GM19463 (cell line): ENCODE measurements around the gene COA3.

Source experiments
- ATAC-seq: cut with Tn5 transposase; IDR thresholded peaks from one replicate; pipeline ENCODE4 v1.9.1; 2021; ENCODE audit warnings: mild to moderate bottlenecking, moderate library complexity; ENCODE audit not compliant: unreplicated experiment

The COA3 gene, protein sequence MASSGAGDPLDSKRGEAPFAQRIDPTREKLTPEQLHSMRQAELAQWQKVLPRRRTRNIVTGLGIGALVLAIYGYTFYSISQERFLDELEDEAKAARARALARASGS

DNA sequence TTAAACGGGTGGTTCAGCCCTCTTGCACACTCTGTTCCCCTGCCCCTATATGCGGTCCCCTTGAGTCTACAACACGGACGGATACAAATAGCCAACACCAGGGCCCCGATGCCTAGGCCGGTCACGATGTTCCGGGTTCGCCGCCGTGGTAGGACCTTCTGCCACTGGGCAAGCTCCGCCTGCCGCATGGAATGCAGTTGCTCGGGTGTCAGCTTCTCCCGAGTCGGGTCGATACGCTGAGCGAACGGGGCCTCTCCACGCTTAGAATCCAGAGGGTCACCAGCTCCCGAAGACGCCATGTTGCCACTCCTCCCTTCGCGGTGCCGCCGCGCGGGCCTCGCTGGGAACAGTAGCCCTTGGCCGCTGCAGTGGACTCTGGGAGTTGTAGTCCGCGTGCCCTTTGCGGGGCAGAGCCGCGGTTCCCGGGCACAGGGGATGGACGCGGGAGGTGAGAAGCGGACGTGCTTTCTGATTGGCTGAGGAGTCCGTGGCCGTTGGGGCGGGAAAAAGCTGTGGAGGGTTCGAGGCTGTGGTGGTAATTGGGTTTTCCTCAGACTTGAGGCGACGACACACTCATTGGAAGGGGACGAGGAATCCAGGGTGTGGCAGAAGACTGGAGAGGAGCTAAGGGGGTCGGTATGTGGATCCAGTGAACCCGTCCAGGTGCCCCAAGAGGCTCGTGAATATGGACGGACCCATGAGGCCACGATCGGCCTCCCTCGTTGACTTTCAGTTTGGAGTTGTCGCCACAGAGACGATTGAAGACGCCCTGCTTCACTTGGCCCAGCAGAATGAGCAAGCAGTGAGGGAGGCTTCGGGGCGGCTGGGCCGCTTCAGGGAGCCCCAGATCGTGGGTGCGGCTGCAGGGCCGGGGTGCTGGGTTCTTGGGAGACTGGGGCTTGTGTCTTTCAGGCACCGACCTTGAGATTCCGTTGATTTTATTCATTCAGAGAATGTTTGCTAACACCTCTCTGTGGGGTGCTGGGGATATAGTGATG, at the start of gene COA3, which contains the start of gene CNTD1:
COA3 (minus strand) TSS at position 322 of the 998 bp plus-strand sequence; CDS start at position 299, 23 bp downstream.
CNTD1 (plus strand) TSS at position 479 of the 998 bp plus-strand sequence; CDS start at position 686, 207 bp downstream.
- peak; percentile 93 for ATAC-seq

DNA sequence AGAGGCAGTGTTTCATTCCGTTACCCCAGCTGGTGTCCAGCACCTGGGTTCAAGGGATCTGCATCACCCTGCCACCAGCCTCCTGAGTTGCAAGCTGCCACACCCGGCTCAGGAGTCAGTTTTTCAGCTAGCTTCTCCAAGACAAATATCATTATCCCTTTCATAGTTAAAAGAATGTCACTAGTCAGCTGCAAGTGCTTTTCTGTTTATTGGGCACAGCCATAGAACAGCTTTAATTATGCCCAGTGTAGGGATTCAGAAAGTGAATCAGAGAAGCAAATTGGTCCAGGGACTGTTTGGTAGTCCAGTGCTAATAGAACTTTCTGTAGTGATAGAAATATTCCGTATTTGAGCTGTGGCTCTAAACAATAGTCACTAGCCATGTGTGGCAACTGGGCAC, 49.6 kb upstream of the COA3 start:
- no peak for ATAC-seq

DNA sequence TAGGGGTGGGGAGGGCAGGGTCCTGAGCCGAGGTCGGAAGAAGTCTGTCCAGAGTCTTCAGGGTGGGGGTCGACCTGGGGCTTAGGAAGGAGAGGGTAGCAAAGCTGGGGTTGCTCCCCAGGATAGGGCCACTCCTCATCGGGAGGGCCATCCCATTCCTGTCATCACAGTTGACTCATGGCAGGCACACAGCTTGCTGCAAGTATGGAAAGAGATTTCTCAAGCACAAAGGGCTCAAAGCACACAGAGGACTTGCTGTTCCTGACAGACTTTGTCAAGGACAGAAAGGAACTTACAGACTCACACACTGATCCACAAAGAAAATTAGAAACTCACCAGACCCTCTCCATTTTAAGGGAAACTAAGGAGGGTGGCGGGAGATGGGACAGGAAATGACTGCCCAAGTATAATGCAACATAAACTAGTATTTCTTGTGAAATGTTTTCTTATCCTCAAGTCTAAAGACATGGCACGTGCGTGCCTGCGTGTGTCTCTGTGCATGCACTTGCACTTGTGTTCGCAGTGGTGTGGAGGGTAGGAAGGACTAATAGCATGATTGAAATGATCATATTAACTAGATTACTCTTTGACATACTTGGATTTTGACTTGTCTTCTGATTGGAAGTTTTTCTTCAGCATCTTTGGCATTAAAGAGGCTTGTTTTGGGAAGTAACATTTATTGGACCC, 48.2 kb upstream of the COA3 start:
- no peak for ATAC-seq

DNA sequence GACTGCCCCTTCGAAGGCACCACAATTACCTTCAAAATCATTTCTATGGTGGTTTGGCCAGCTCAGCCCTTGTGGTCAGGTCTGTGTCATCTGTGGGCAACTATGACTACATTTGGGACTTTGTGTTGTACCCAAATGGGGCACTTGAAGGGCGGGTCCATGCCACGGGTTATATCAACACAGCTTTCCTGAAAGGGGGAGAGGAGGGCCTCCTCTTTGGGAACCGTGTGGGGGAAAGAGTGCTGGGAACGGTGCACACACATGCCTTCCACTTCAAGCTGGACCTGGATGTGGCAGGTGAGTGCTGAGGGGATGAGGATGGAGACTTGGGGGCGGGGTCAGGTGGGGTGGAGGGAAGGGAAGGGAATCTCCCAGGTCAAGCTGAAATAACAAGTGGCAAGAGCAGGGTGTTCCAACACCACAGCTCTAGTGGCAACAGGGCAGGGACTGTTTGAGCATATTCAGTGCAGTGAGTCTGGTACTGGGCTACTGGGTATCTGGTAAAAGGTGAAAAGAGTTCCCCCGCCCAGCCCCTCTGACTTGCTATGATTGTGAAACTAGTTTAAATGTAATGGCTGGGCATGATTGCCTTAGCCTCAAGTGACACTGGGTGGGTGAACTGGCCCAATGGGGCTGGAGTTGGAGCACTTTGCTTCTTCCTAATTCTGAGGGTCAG, 47.6 kb upstream of the COA3 start:
- ATAC-seq = no peak

DNA sequence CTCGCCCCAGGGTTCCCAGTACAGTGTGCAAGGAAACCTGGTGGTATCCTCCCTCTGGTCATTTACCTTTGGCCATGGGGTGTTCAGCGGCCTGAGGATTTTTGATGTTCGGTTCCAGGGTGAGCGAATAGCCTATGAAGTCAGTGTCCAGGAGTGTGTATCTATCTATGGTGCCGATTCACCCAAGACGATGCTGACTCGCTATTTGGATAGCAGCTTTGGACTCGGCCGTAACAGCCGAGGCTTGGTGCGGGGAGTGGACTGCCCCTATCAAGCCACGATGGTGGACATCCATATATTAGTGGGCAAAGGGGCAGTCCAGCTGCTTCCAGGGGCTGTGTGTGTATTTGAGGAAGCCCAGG, 47.0 kb upstream of the COA3 start:
- ATAC-seq = no peak

DNA sequence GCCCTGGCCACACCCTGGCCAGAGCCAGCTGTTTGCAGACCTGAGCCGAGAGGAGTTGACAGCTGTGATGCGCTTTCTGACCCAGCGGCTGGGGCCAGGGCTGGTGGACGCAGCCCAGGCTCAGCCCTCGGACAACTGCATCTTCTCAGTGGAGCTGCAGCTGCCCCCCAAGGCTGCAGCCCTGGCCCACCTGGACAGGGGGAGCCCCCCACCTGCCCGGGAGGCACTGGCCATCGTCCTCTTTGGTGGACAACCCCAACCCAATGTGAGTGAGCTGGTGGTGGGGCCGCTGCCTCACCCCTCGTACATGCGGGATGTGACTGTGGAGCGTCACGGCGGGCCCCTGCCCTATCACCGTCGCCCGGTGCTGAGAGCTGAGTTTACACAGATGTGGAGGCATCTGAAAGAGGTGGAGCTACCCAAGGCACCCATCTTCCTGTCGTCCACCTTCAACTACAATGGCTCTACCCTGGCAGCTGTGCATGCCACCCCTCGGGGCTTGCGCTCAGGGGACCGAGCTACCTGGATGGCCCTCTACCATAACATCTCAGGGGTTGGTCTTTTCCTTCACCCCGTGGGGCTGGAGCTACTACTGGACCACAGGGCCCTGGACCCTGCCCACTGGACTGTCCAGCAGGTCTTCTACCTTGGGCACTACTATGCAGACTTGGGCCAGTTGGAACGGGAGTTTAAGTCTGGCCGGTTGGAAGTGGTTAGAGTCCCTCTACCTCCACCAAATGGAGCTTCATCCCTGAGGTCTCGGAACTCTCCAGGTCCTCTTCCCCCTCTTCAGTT, 46.5 kb upstream of the COA3 start:
- ATAC-seq = no peak

DNA sequence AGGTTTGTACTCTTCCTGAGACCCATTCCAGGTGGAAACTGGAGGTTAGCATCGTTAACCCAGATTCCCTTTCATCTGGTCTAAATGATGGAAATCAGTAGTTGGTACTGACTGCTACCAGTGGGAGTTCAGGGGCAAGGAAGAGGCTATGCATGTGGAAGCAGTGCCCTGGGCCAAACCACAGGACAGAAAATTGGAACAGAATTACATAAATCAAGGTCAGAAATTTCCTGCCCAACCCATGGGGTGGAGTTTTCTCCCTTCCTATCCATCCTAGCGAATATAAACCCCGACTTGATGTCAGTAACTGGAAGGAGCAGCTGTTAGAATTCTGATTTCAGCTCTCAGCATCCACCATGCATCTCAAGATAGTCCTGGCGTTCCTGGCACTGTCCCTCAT, 45.8 kb upstream of the COA3 start, which contains the start of gene AOC2:
AOC2 (plus strand) TSS at position 310 of the 400 bp plus-strand sequence; CDS start at position 357, 47 bp downstream.
- no peak for ATAC-seq

DNA sequence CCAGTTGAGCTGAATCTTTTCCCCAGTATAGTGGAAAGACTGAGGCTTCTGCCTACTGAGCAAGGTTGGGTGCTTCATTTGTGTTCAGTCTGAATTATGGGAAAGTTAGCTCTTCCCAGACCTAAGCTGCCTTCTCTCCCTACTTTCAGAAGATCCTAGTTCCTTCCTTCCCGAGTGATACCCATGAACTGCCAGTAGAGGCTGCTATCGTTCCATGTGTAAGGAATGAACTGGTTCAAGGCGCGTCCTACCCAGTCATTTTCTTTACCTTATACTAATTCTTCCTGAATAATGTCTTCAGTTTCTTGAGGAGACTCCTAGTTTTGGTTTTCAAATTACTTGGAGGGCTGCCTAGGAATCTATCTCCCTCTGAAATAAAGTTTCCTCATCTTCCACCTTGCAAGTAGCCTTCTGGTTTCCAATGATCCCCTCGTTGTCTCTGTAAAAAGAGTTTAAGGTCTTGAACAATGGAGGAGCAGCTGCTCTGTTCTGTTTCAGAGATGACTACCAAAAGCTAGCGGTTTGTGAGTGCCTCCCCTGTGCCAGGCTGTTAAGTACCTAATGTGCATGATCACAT, 44.9 kb upstream of the COA3 start:
- ATAC-seq = no peak

DNA sequence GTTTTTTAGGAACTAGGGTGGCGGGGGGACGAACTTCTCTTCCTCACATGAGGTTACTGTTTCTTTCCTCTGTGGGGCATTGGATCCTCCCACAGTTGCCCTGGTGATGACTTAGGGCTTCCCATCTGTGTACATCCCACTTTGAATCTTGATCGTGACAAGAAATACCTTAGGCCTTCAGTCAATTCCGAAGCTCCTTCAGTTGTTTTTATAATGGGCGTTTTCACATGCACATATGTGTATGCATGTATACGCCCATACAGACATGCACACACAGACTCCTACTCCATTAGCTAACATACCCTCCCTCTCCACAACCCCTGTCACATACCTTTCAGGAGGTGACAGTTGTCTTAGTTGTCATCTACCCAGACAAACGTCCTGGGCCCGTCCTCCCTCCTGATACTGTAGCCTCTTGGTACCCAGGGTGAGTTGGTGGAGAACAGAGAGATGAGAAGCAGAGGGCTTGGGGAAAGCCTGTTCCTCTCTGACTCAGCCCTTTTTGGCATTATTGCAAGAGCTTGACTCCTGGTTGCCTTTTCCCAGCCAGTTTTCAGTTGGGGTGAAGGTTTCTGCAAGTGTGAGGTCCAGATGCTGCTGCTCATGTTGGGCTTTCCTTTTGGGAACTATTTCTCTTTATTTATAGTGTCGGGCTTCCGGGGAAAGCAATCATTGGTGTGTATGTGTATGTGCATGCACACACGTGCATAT, 43.6 kb upstream of the COA3 start:
- ATAC-seq = no peak

DNA sequence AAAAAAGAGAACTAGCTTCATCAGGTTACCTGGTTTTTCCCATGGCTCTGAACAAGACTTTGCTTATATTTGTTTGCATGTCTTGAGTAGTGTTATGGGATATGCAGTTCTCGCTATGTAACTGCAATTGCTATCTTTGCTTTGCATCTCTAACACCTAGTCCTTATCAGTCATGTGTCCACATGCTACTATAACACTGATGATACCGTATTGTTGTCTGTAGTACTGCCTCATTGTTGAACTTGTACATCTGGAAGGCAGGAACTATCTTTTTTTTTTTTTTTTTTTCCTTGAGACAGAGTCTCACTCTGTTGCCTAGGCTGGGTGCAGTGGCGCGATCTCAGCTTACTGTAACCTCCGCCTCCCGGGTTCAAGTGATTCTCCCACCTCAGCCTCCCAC, 37.2 kb upstream of the COA3 start:
- no peak for ATAC-seq

DNA sequence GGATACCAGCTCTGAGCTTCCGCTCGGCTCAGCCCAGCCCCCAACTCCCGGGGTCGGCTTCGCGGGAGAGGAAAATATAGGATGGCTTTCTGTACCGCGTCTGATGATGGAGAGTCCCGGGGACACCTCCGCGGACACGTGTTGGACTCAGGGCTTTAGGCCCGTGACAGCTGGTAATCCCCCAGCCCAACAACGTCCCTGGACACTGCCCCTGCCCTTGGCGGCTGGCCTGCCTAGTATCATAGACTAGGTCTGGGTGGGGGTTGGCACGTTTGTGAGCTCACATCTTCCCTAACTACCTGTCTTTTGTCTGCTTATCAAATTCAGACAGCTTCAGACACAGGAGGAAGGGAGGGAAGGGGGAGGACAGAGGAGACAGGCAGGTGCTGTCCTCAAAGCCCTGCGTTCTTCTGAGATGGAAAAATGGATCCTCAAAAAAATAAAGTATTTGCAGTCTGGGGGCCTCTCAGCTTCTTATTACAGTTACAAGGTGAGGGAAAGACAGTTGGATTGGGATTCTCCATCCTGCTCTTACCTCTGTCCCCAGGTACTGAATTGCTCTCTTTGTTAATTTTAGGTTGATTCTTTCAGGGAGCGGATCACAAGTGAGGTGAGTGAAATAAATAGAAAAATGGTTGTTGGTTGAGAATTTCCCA, 35.4 kb upstream of the COA3 start:
- no peak for ATAC-seq

DNA sequence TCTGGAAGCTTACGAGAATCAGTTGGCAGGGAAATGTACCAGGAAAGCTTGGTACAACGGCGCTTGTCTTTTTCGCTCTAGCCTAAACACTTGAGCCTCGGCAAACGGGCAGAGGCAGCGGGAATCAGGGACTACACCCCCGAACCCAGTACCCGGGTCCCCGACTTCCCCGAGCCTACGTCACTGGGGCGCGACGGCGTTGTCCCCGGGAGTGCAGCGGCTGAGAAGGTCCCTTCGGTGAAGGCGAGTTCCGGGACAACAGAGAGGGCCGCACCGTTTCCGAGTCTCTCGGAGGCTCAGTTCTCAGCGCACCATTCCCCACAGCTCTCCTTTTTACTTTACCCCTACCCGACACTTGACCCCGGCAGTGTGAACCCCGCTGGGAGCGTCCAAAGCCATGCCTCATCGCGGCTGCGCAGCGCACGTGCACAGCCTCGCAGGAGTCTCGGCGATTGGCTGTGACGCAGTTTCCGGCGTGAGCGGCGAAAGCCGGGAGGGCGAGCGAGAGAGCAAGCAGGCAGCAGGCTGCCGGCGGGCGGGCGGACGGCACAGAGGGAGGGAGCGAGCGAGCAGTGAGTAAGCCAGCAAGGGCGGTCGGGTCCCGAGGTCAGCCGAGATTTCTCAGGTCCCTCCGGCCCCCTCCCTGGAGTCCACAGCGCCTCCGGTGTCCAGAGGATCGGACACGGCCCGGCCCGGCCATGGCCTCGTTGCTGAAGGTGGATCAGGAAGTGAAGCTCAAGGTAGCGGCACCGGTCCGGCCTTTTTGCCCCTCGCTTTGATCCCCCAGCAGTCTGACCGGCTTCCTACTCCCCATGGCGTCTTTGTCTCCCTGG, 34.6 kb upstream of the COA3 start, which contains the start of gene PSME3:
PSME3 (plus strand) TSS at position 464 of the 833 bp plus-strand sequence; CDS start at position 699, 235 bp downstream.
- peak; percentile 85 for ATAC-seq

DNA sequence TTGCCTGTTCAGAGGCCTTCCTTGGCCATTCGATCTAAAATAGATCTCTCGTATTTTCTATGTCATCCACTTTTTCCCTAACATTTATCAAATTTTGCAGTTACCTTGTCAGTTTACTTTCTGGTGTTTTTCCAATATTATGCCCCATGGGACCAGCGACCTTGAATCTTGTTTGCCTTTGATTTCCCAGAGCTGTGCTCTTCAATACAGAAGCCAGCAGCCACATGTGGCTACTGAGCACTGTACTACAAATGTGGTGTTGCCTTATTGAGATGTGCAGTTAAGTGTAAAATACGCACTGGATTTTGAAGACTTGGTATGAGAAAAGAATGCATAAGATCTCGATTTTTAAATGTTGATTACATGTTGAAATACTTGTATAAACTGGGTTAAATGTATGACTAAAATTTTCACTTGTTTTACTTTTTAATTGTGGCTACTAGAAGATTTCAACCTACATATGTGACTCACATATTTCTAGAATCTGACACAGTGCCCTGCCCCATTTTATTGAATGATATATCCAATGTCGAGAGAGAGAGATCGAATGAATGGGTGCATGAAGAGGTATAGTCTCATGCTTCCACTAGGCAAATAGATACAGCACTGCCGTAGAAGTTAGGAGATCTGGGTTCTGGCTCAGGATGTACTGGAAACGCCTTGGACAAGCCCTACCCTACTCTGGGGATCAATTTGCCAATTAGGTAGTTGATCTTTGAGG, 33.9 kb upstream of the COA3 start:
- ATAC-seq = no peak

DNA sequence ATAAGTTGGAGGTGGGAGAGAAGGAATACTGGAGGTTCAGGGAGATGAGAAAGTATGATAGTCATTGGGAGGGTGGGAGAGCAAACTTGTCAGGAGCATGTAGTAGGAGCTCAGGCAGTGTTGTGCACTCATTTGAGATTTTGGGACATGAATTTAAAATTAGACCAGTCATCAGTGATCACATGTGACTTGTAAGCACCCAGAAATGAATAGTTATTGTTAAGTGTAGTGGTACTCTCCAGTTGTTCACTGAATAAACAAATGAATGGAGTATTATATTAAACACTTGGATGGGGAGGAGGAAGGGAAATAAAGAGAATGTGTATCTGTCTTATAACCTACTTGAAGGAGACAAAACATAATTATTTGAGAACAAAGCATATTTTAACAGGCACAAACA, 32.5 kb upstream of the COA3 start:
- no peak for ATAC-seq

DNA sequence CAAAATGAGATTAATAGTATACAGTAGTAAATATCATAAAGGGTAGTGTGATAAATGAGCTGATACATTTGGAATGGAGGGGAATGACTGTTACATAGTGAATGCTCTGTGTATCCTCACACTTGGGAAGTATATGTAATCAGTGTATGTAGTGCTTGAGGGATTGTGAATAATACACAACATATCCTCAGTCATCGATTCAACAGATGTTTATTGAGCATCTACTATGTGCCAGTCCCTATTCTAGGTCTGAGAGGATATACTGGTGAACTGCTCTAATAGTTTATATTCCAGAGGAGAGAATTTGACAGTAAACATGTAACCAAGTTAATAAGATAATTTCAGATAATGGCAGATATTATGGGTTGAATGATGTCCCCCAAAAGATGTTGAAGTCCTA, 29.0 kb upstream of the COA3 start:
- no peak for ATAC-seq

DNA sequence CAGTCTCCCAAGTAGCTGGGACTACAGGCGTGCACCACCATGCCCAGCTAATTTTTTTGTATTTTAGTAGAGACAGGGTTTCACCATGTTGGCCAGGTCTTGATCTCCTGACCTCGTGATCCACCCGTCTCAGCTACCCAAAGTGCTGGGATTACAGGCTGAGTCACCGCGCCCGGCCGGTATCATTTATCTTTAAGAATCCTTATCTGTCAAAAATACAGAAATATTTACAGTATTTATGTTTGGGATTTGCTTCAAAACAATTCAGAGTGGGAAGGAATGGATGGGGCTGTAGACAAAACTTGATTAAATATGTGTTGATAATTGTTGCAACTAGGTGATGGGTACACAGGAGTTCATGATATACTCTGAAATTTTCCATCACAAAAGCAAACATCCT, 22.7 kb upstream of the COA3 start:
- no peak for ATAC-seq

DNA sequence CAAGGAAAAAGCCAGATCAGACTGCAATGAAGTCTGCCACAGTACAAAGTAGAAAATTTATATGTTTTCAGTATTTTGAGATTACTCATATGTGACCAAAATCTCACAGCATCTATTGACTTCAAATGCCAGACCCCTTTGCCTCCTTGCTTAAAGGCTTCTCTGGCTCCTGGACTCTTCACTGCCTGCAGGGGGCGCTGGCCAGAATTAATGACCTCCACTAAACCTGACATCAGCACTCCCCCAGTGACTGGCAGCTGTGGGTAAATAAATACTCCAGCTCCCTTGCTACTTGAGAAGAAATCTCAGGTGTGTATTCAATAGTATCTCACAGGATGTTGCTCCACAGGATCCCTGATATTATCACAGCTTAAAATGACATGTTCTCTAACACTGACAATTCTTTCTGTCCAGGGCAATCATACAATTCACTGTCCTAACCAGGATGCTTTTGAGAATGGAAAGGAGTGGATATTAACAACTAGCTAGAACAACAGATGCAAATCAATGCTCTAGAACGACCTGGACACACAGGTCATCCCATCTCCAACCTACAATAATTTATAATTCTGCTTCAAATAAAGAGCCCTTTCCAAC, 21.5 kb upstream of the COA3 start:
- ATAC-seq = no peak
